HG02938 (cell line): ENCODE data around the gene WFS1.

Experiments used
- ATAC-seq: cut with Tn5 transposase; IDR thresholded peaks from one replicate; pipeline ENCODE4 v1.9.1; 2021; ENCODE audit warnings: mild to moderate bottlenecking, moderate library complexity; ENCODE audit not compliant: unreplicated experiment

Gene WFS1

GRCh38 chr4:6298852-6299251 is 29.2 kb downstream of the WFS1 start:
- no peak for ATAC-seq

- ATAC-seq, result no peak
Observed at GRCh38 chr4:6299875-6300274, 30.2 kb downstream of the WFS1 start.

GRCh38 chr4:6300359-6300758 is 30.7 kb downstream of the WFS1 start:
- no peak for ATAC-seq

GRCh38 chr4:6301051-6301731 is 31.5 kb downstream of the WFS1 start:
- no peak for ATAC-seq

- no peak for ATAC-seq
Observed at GRCh38 chr4:6301732-6302442, 32.2 kb downstream of the WFS1 start.

GRCh38 chr4:6302869-6303268 is 33.2 kb downstream of the WFS1 start:
- ATAC-seq, result no peak

GRCh38 chr4:6303943-6304342 is 34.3 kb downstream of the WFS1 start:
- ATAC-seq, result no peak

- no peak for ATAC-seq
Observed at GRCh38 chr4:6306299-6306698, 36.6 kb downstream of the WFS1 start.

- ATAC-seq, result no peak
Observed at GRCh38 chr4:6307230-6307629, 37.6 kb downstream of the WFS1 start.

GRCh38 chr4:6307891-6308290 is 38.2 kb downstream of the WFS1 start:
- no peak for ATAC-seq

GRCh38 chr4:6308899-6309643 is 39.4 kb downstream of the WFS1 start:
- no peak for ATAC-seq

- ATAC-seq, result no peak
Observed at GRCh38 chr4:6309777-6310176, 40.1 kb downstream of the WFS1 start.

- no peak for ATAC-seq
Observed at GRCh38 chr4:6313216-6313615, 43.6 kb downstream of the WFS1 start.

- ATAC-seq, result no peak
Observed at GRCh38 chr4:6316461-6317003, 46.9 kb downstream of the WFS1 start.

GRCh38 chr4:6318206-6318605 is 48.6 kb downstream of the WFS1 start:
- no peak for ATAC-seq

- ATAC-seq, result no peak
Observed at GRCh38 chr4:6319530-6320150, 50.0 kb downstream of the WFS1 start.

GRCh38 chr4:6320663-6321062 is 51.0 kb downstream of the WFS1 start:
- no peak for ATAC-seq

GRCh38 chr4:6321361-6321760 is 51.7 kb downstream of the WFS1 start:
- ATAC-seq, result no peak

GRCh38 chr4:6322067-6322760 is 52.6 kb downstream of the WFS1 start:
- ATAC-seq, result no peak

- peak; percentile 39 for ATAC-seq
Observed at GRCh38 chr4:6322761-6323566, 53.3 kb downstream of the WFS1 start.
